Measurements from ENCODE around the gene RDH8. TPM values are rescaled to one million over a fixed set of nuclear protein-coding genes. Genes with fewer than 3 reads are reported as not detected.

Gene RDH8
- total and polyA plus RNA-seq, 2 of the 4 experiments (the other 2 are of a cell fraction): 0.18 TPM; not detected in 1

DNA sequence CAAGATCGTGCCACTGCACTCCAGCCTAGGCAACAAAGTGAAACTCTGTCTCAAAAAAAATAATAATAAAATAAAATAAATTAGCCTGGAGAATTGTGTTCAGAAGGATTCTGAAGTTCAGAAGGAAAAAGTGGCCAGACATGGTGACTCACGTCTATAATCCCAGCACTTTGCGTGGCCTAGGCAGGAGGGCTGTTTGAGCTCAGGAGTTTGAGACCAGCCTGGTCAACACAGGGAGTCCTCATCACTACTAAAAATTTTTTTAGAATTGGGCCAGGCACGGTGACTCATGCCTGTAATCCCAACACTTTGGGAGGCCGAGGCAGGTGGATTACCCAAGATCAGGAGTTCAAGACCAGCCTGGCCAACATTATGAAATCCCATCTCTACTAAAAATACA is 6.0 kb downstream of the RDH8 start:
- intact Hi-C loops (cut with micrococcal nuclease): no loop called here
- WGBS, 2 experiments (ENCODE audit: extremely low coverage in 2 of 2, insufficient read length in 1 of 2): 94% methylated on average over 2 of the region's 5 CpGs; no CpG with 5 or more reads in 1 of the 2 experiments
- no peak for TF ChIP-seq CTCF (conservative IDR thresholded peaks at IDR 0.05; ENCODE audit: low read depth, low read length)
- no peak for TF ChIP-seq BHLHE40 (IDR thresholded peaks at IDR 0.05; ENCODE audit: low read depth, low read length)
- TF ChIP-seq MAZ (IDR thresholded peaks at IDR 0.05; ENCODE audit: borderline replicate concordance, low read depth, low read length): no peak
- TF ChIP-seq POLR2A (IDR thresholded peaks at IDR 0.05; ENCODE audit: low read depth, low read length): no peak
- TF ChIP-seq ELK1 (IDR thresholded peaks at IDR 0.05; ENCODE audit: borderline replicate concordance, low read depth, low read length): no peak
- TF ChIP-seq FOS (IDR thresholded peaks at IDR 0.05; ENCODE audit: low read depth, low read length): no peak
- TF ChIP-seq SMC3 (IDR thresholded peaks at IDR 0.05; ENCODE audit: low read depth, low read length): no peak
- no peak for TF ChIP-seq NFE2L2 (IDR thresholded peaks at IDR 0.05; ENCODE audit: low read depth, low read length)
- TF ChIP-seq RAD21 (IDR thresholded peaks at IDR 0.05; ENCODE audit: low read length): no peak
- TF ChIP-seq MXI1 (IDR thresholded peaks at IDR 0.05; ENCODE audit: borderline replicate concordance, low read depth, low read length): no peak
- no peak for TF ChIP-seq RCOR1 (IDR thresholded peaks at IDR 0.05; ENCODE audit: insufficient replicate concordance, low read length)
- DNase-seq (no peak), ATAC-seq (ENCODE audit: low read depth) (no peak)
- no peak overlapping the region for H2AFZ ChIP-seq (replicated peaks; ENCODE audit: low read length, poor library complexity)
- no peak overlapping the region for H3K18ac ChIP-seq (ENCODE audit: low read depth, low read length)
- no peak overlapping the region for H3K4ac ChIP-seq (ENCODE audit: low read depth, low read length)
- H2BK15ac ChIP-seq (ENCODE audit: low read depth, low read length): no peak overlapping the region
- H3K27me3 ChIP-seq (ENCODE audit: control insufficient read depth, insufficient read depth, low read length): no peaks in the 10 kb centered on the region
- H4K8ac ChIP-seq (ENCODE audit: low read depth in 2 of 2, low read length in 2 of 2): no peak overlapping the region
- no peak overlapping the region for H3K56ac ChIP-seq (ENCODE audit: extremely low read depth, insufficient read depth, low read length)
- no peak overlapping the region for H2BK120ac ChIP-seq (ENCODE audit: low read depth, low read length)
- H3K4me3 ChIP-seq (ENCODE audit: insufficient read depth, low read depth, low read length): no peak overlapping the region
- H4K20me1 ChIP-seq (ENCODE audit: insufficient read depth, low read length): no peaks in the 10 kb centered on the region
- dilution Hi-C loops (cut with HindIII; ENCODE audit: low sequenced_read_pairs, unreplicated experiment): no loop called here
- H3K79me1 ChIP-seq (ENCODE audit: low read depth in 1 of 2, low read length in 2 of 2): no peaks in the 10 kb centered on the region
- H2BK20ac ChIP-seq (ENCODE audit: low read depth, low read length): no peak overlapping the region
- H3K9me3 ChIP-seq (ENCODE audit: control insufficient read depth, insufficient read depth, low read length): no peaks in the 10 kb centered on the region
- no peak overlapping the region for H4K5ac ChIP-seq (ENCODE audit: low read depth, low read length)
- POLR2A ChIA-PET (ENCODE audit: unreplicated experiment): no interaction called here
- H2AK5ac ChIP-seq (ENCODE audit: low read depth, low read length): no peak overlapping the region
- H3K4me1 ChIP-seq (ENCODE audit: control insufficient read depth, insufficient read depth, low read length): 0 out of 2 replicates have a peak, but pooled peaks cover 2% of the 10 kb centered on the region
- CTCF ChIA-PET: interaction anchor here (0.5 to 0.9 kb wide), 2 partner anchors 8 to 884 kb away, joined by 3 to 5 read pairs; no protein-coding TSS in a partner anchor
- no peak overlapping the region for H2AK9ac ChIP-seq (replicated peaks; ENCODE audit: low read depth, low read length, poor library complexity)
- no peak overlapping the region for H2BK5ac ChIP-seq (ENCODE audit: low read depth, low read length, poor library complexity, severe bottlenecking)
- no peaks in the 10 kb centered on the region for H3K36me3 ChIP-seq (ENCODE audit: control insufficient read depth, insufficient read depth, low read length)
- no peak overlapping the region for H4K91ac ChIP-seq (ENCODE audit: insufficient read depth, low read depth, low read length)
- no peak overlapping the region for H3K27ac ChIP-seq (ENCODE audit: insufficient read depth, low read length)
- no TSS peak for BruUV-seq (replicated peaks)
- in situ Hi-C loops (cut with MboI; ENCODE audit: low sequenced_read_pairs): no loop called here
- peaks cover 3% of the 10 kb centered on the region; the same call in 1 of the 2 replicates for H3K9me1 ChIP-seq (ENCODE audit: insufficient read depth, low read length)
- no peak overlapping the region for H3K4me2 ChIP-seq (ENCODE audit: low read depth, low read length)
- H3K23ac ChIP-seq (ENCODE audit: low read depth, low read length): no peak overlapping the region
- no peak overlapping the region for H3K9ac ChIP-seq (ENCODE audit: low read depth, low read length)
- no peak overlapping the region for H3K14ac ChIP-seq (replicated peaks; ENCODE audit: low read depth, low read length)
